ENCODE results near the gene INTS11. TPM values are rescaled to one million over a fixed set of nuclear protein-coding genes. Genes with fewer than 3 reads are reported as not detected.

The INTS11 gene
- polyA plus RNA-seq, 1 experiment, result 52.8 TPM

- H3K4me3 ChIP-seq (ENCODE audit: low read depth, low read length), result no peak overlapping the region
- no peaks in the 10 kb centered on the region for H3K27me3 ChIP-seq (ENCODE audit: control insufficient read depth, insufficient read depth, low read length)
- ChIA-PET POLR2A (no interaction called here), CTCF (no interaction called here)
- no peak for DNase-seq (ENCODE audit: low read depth, low spot score)
- no peak for TF ChIP-seq CTCF (IDR thresholded peaks at IDR 0.05; ENCODE audit: low read depth, low read length)
- peak overlapping the region; percentile 21 for H3K27ac ChIP-seq (ENCODE audit: low read depth, low read length)
- no peaks in the 10 kb centered on the region; the same call in 1 of the 2 replicates for H3K9me3 ChIP-seq (ENCODE audit: control insufficient read depth, insufficient read depth, low read length)
Measured at GRCh38 chr1:1268284-1268682, 56.2 kb downstream of the INTS11 start.

- no peak for TF ChIP-seq CTCF (IDR thresholded peaks at IDR 0.05; ENCODE audit: low read depth, low read length)
- ChIA-PET CTCF (no interaction called here), POLR2A (no interaction called here)
- DNase-seq (ENCODE audit: low read depth, low spot score), result no peak
- Histone ChIP-seq H3K27ac (ENCODE audit: low read depth, low read length) (peak overlapping the region; percentile 61), H3K4me3 (ENCODE audit: low read depth, low read length) (no peak overlapping the region), H3K9me3 (ENCODE audit: control insufficient read depth, insufficient read depth, low read length) (no peaks in the 10 kb centered on the region; the same call in 1 of the 2 replicates), H3K27me3 (ENCODE audit: control insufficient read depth, insufficient read depth, low read length) (no peaks in the 10 kb centered on the region)
Measured at GRCh38 chr1:1267488-1268283, 56.8 kb downstream of the INTS11 start.

- Histone ChIP-seq H3K4me3 (ENCODE audit: low read depth, low read length) (peak overlapping the region; percentile 10; the same call in 1 of the 2 replicates), H3K9me3 (ENCODE audit: control insufficient read depth, insufficient read depth, low read length) (no peaks in the 10 kb centered on the region), H3K27me3 (ENCODE audit: control insufficient read depth, insufficient read depth, low read length) (no peaks in the 10 kb centered on the region), H3K27ac (ENCODE audit: low read depth, low read length) (peak overlapping the region; percentile 100)
- ChIA-PET POLR2A (interaction anchor here (0.6 to 1.7 kb wide), 8 partner anchors 9 to 246 kb away, joined by 3 to 10 read pairs (median 3); partner anchors contain the start of gene UBE2J2), CTCF (no interaction called here)
- TF ChIP-seq CTCF (IDR thresholded peaks at IDR 0.05; ENCODE audit: low read depth, low read length), result peak; percentile 64
- peak; percentile 98 for DNase-seq (ENCODE audit: low read depth, low spot score)
Measured at GRCh38 chr1:1264868-1265272, 59.6 kb downstream of the INTS11 start.

GRCh38 chr1:1264026-1264425 lies 60.4 kb downstream of the INTS11 start:
- POLR2A ChIA-PET, result interaction anchor here (0.7 to 1.7 kb wide), 5 partner anchors 10 to 245 kb away, joined by 3 to 10 read pairs (median 3); partner anchors contain the start of gene UBE2J2
- CTCF ChIA-PET, result interaction anchor here (1.3 kb wide), 1 partner anchor 142 kb away, joined by 5 read pairs; no protein-coding TSS in a partner anchor

More at GRCh38 chr1:1264026-1264425, 60.4 kb downstream of the INTS11 start:
- H3K9me3 ChIP-seq (ENCODE audit: control insufficient read depth, insufficient read depth, low read length), result no peaks in the 10 kb centered on the region
- no peak for TF ChIP-seq CTCF (IDR thresholded peaks at IDR 0.05; ENCODE audit: low read depth, low read length)
- peak overlapping the region; percentile 13; the same call in 1 of the 2 replicates for H3K4me3 ChIP-seq (ENCODE audit: low read depth, low read length)
- no peaks in the 10 kb centered on the region for H3K27me3 ChIP-seq (ENCODE audit: control insufficient read depth, insufficient read depth, low read length)
- peak overlapping the region; percentile 100 for H3K27ac ChIP-seq (ENCODE audit: low read depth, low read length)
- DNase-seq (ENCODE audit: low read depth, low spot score), result no peak
